ENCODE measurements around the gene UTS2B. TPM values are rescaled to one million over a fixed set of nuclear protein-coding genes. Genes with fewer than 3 reads are reported as not detected.

Gene UTS2B
- total and polyA plus RNA-seq, 8 donors: 0.37 to 2.1 (median 0.72) TPM; not detected in 1

- ATAC-seq (no peak), DNase-seq (no peak)
- Histone ChIP-seq H3K27me3 (no peaks in the 10 kb centered on the region), H3K9me3 (no peaks in the 10 kb centered on the region), H3K4me1 (no peaks in the 10 kb centered on the region), H3K27ac (no peak overlapping the region), H3K4me3 (no peak overlapping the region), H3K36me3 (no peaks in the 10 kb centered on the region)
- intact Hi-C loops (cut with DNase I): no loop called here
- TF ChIP-seq, protein P1, sequence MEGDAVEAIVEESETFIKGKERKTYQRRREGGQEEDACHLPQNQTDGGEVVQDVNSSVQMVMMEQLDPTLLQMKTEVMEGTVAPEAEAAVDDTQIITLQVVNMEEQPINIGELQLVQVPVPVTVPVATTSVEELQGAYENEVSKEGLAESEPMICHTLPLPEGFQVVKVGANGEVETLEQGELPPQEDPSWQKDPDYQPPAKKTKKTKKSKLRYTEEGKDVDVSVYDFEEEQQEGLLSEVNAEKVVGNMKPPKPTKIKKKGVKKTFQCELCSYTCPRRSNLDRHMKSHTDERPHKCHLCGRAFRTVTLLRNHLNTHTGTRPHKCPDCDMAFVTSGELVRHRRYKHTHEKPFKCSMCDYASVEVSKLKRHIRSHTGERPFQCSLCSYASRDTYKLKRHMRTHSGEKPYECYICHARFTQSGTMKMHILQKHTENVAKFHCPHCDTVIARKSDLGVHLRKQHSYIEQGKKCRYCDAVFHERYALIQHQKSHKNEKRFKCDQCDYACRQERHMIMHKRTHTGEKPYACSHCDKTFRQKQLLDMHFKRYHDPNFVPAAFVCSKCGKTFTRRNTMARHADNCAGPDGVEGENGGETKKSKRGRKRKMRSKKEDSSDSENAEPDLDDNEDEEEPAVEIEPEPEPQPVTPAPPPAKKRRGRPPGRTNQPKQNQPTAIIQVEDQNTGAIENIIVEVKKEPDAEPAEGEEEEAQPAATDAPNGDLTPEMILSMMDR (IDR thresholded peaks at IDR 0.05): no peak
Observed at GRCh38 chr3:191303596-191303995, 26.7 kb downstream of the UTS2B start.

DNA sequence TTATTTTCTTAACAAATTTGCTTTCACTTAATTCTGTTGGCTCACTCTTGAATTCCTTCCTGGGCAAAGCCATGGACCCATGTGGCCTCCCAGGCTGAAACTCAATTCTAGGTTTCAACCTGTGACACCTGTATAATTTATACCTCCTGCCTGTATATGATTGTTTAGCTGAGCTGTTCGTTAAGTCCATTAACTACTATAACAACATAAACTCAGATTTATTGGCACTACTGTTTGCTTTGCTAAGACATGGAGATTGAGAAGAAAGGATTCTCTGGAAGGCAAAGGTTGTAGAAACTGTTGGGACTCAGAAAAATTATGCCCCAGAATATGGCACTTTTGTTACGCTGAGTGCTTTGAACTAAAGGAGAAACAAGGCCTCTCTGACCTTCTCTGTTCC is 27.9 kb downstream of the UTS2B start:
- no peak overlapping the region for H3K27ac ChIP-seq
- ATAC-seq: no peak

DNA sequence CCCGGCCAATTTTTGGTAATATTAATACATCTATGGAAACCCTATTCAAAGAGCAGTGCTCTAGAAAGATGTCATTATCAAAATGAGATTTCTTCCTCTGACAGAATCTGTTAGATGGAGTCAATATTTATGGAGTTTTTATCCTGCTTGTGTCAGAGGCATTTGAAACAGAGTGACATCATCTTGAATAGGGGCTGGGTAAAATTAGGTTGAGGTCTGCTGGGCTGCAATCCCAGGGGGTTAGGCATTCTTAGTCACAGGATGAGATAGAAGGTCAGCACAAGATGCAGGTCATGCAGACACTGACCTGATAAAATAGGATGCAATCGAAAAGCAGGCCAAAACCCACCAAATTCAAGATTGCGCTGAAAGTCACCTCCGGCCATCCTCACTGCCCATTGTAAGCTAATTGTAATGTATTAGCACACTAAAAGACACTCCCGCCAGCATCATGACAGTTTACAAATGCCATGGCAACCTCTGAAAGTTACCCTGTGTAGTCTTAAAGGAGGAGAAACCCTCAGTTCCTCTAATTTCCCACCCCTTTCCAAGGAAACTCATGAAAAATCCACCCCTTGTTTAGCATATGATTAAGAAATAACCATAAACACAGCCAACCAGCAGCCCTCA is 28.4 kb downstream of the UTS2B start:
- ATAC-seq (no peak), DNase-seq (no peak)
- Histone ChIP-seq H3K27me3 (no peaks in the 10 kb centered on the region), H3K27ac (no peak overlapping the region), H3K36me3 (no peaks in the 10 kb centered on the region), H3K4me1 (no peaks in the 10 kb centered on the region), H3K4me3 (no peak overlapping the region), H3K9me3 (no peaks in the 10 kb centered on the region)
- intact Hi-C loops (cut with DNase I): no loop called here
- TF ChIP-seq, protein P1 (IDR thresholded peaks at IDR 0.05): no peak

More for the DNA sequence above, 27.9 kb downstream of the UTS2B start:
- H3K27me3 ChIP-seq: no peaks in the 10 kb centered on the region
- H3K9me3 ChIP-seq: no peaks in the 10 kb centered on the region
- TF ChIP-seq, protein P1 (IDR thresholded peaks at IDR 0.05): no peak
- H3K4me3 ChIP-seq: no peak overlapping the region
- intact Hi-C loops (cut with DNase I): no loop called here
- DNase-seq: no peak
- H3K4me1 ChIP-seq: no peaks in the 10 kb centered on the region
- no peaks in the 10 kb centered on the region for H3K36me3 ChIP-seq

GRCh38 chr3:191301017-191301416 is 29.3 kb downstream of the UTS2B start:
- no peaks in the 10 kb centered on the region for H3K4me1 ChIP-seq
- DNase-seq: no peak
- intact Hi-C loops (cut with DNase I): no loop called here
- no peaks in the 10 kb centered on the region for H3K27me3 ChIP-seq
- no peaks in the 10 kb centered on the region for H3K9me3 ChIP-seq
- TF ChIP-seq, protein P1 (IDR thresholded peaks at IDR 0.05): no peak
- no peak overlapping the region for H3K27ac ChIP-seq
- H3K4me3 ChIP-seq: no peak overlapping the region
- no peak for ATAC-seq
- H3K36me3 ChIP-seq: no peaks in the 10 kb centered on the region

- TF ChIP-seq, protein P1 (IDR thresholded peaks at IDR 0.05): no peak
- Histone ChIP-seq H3K36me3 (no peaks in the 10 kb centered on the region), H3K27me3 (no peaks in the 10 kb centered on the region), H3K27ac (no peak overlapping the region), H3K9me3 (no peaks in the 10 kb centered on the region), H3K4me3 (no peak overlapping the region), H3K4me1 (no peaks in the 10 kb centered on the region)
- intact Hi-C loops (cut with DNase I): no loop called here
- ATAC-seq (no peak), DNase-seq (no peak)
Observed at GRCh38 chr3:191300422-191300821, 29.9 kb downstream of the UTS2B start.

Data from left lung (tissue), 10 donors.